ENCODE results near the gene EOMES.

DNA sequence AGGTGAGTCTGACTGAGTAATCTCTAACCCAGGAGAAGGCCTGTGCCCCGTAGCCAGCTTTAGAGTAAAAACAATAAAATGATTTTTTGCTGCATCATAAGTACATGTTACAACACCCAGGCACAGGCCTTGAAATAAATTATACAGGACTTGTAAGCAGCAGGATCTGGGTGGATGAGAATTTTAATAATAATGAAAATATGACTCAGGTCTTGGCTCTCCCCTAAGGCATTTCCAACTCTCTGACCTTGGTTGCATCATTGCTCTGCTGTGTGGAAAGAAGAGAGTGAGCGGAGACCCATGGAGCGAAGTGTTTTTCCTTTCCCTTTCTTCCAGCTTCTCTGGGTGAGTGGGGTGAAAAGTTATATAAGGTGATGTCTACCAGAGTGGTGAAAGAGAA lies 44.6 kb downstream of the EOMES start:
- TF ChIP-seq CTCF (conservative IDR thresholded peaks at IDR 0.05; ENCODE audit: low read depth in 2 of 2) (no peak), STAT1 (IDR thresholded peaks at IDR 0.05; ENCODE audit: unreplicated experiment) (no peak), JUNB (IDR thresholded peaks at IDR 0.05; ENCODE audit: unreplicated experiment) (no peak), POLR2AphosphoS5 (IDR thresholded peaks at IDR 0.05; ENCODE audit: low read depth) (no peak), EZH2 (IDR thresholded peaks at IDR 0.05; ENCODE audit: low read depth, unreplicated experiment) (no peak), CREB1 (CRISPR knock-in tag; IDR thresholded peaks at IDR 0.05; ENCODE audit: low read depth) (no peak), EZH2phosphoT487 (IDR thresholded peaks at IDR 0.05; ENCODE audit: unreplicated experiment) (no peak), REST (IDR thresholded peaks at IDR 0.05; ENCODE audit: unreplicated experiment) (no peak), ZNF462 (CRISPR knock-in tag; IDR thresholded peaks at IDR 0.05) (no peak), ZNF114 (CRISPR knock-in tag; IDR thresholded peaks at IDR 0.05) (no peak), NANOG (IDR thresholded peaks at IDR 0.05; ENCODE audit: borderline replicate concordance) (no peak)
- TF ChIP-seq, protein P1, sequence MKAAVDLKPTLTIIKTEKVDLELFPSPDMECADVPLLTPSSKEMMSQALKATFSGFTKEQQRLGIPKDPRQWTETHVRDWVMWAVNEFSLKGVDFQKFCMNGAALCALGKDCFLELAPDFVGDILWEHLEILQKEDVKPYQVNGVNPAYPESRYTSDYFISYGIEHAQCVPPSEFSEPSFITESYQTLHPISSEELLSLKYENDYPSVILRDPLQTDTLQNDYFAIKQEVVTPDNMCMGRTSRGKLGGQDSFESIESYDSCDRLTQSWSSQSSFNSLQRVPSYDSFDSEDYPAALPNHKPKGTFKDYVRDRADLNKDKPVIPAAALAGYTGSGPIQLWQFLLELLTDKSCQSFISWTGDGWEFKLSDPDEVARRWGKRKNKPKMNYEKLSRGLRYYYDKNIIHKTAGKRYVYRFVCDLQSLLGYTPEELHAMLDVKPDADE (IDR thresholded peaks at IDR 0.05) = no peak
